Measurements from ENCODE around the gene PRICKLE2. TPM values are rescaled to one million over a fixed set of nuclear protein-coding genes. Genes with fewer than 3 reads are reported as not detected.

PRICKLE2 gene
- total and polyA plus RNA-seq, 4 donors: 0.89 to 8.0 (median 3.2) TPM

- TF ChIP-seq TAF1 (conservative IDR thresholded peaks at IDR 0.05): no peak
- no peak for TF ChIP-seq JUND (IDR thresholded peaks at IDR 0.05)
- no peak for TF ChIP-seq NR2F2 (IDR thresholded peaks at IDR 0.05)
- no peak for TF ChIP-seq FOXA1 (IDR thresholded peaks at IDR 0.05)
- TF ChIP-seq ATF3 (IDR thresholded peaks at IDR 0.05): no peak
- no peak for TF ChIP-seq FOXA2 (IDR thresholded peaks at IDR 0.05)
- TF ChIP-seq CTCF (IDR thresholded peaks at IDR 0.05; ENCODE audit: low read depth, low read length, missing input control): no peak
- TF ChIP-seq REST (IDR thresholded peaks at IDR 0.05): no peak
- TF ChIP-seq RAD21 (IDR thresholded peaks at IDR 0.05): no peak
- no peak for TF ChIP-seq YY1 (IDR thresholded peaks at IDR 0.05)
- no peak for TF ChIP-seq HNF4A (conservative IDR thresholded peaks at IDR 0.05)
- Histone ChIP-seq H3K9ac (ENCODE audit: low read depth in 1 of 2, low read length in 2 of 2) (no peak overlapping the region), H3K27ac (ENCODE audit: low read depth in 1 of 2, low read length in 2 of 2) (no peak overlapping the region), H3K9me3 (ENCODE audit: control insufficient read depth in 4 of 4, low read length in 3 of 4) (no peaks in the 10 kb centered on the region), H3K27me3 (ENCODE audit: control insufficient read depth in 4 of 4, insufficient read depth in 4 of 4, low read length in 3 of 4) (no peaks in the 10 kb centered on the region), H3K4me3 (ENCODE audit: low read depth in 1 of 3, low read length in 3 of 3) (no peak overlapping the region), H3K36me3 (ENCODE audit: control insufficient read depth in 4 of 4, insufficient read depth in 3 of 4, low read depth in 1 of 4, low read length in 3 of 4) (no peaks in the 10 kb centered on the region), H3K4me1 (ENCODE audit: control insufficient read depth in 4 of 4, insufficient read depth in 4 of 4, low read length in 3 of 4) (no peaks in the 10 kb centered on the region)
- DNase-seq (ENCODE audit: low spot score): no peak
- WGBS: 81% methylated on average over 3 of the region's 3 CpGs
These were observed 126.6 kb downstream of the PRICKLE2 start for GRCh38 chr3:64098670-64099069.

- Histone ChIP-seq H3K36me3 (ENCODE audit: control insufficient read depth in 4 of 4, insufficient read depth in 3 of 4, low read depth in 1 of 4, low read length in 3 of 4) (no peaks in the 10 kb centered on the region), H3K4me1 (ENCODE audit: control insufficient read depth in 4 of 4, insufficient read depth in 4 of 4, low read length in 3 of 4) (no peaks in the 10 kb centered on the region), H3K9me3 (ENCODE audit: control insufficient read depth in 4 of 4, low read length in 3 of 4) (no peaks in the 10 kb centered on the region), H3K27me3 (ENCODE audit: control insufficient read depth in 4 of 4, insufficient read depth in 4 of 4, low read length in 3 of 4) (no peaks in the 10 kb centered on the region), H3K9ac (ENCODE audit: low read depth in 1 of 2, low read length in 2 of 2) (no peak overlapping the region), H3K27ac (ENCODE audit: low read depth in 1 of 2, low read length in 2 of 2) (no peak overlapping the region), H3K4me3 (ENCODE audit: low read depth in 1 of 3, low read length in 3 of 3) (no peak overlapping the region)
- DNase-seq (ENCODE audit: low spot score): no peak
- no peak for TF ChIP-seq SP1 (IDR thresholded peaks at IDR 0.05)
- TF ChIP-seq MAX (IDR thresholded peaks at IDR 0.05): no peak
- TF ChIP-seq CTCF (IDR thresholded peaks at IDR 0.05; ENCODE audit: low read depth, low read length, missing input control): no peak
- no peak for TF ChIP-seq FOXA2 (IDR thresholded peaks at IDR 0.05)
- no peak for TF ChIP-seq YY1 (IDR thresholded peaks at IDR 0.05)
- TF ChIP-seq JUND (IDR thresholded peaks at IDR 0.05): no peak
- no peak for TF ChIP-seq HNF4G (IDR thresholded peaks at IDR 0.05)
- no peak for TF ChIP-seq RAD21 (IDR thresholded peaks at IDR 0.05)
- TF ChIP-seq REST (IDR thresholded peaks at IDR 0.05): no peak
- no peak for TF ChIP-seq GABPA (IDR thresholded peaks at IDR 0.05 in 1 of 2, conservative IDR thresholded peaks at IDR 0.05 in 1 of 2)
- no peak for TF ChIP-seq RXRA (IDR thresholded peaks at IDR 0.05)
- TF ChIP-seq ZBTB33 (IDR thresholded peaks at IDR 0.05): no peak
- WGBS: 87% methylated on average over 5 of the region's 5 CpGs
These were observed 127.3 kb downstream of the PRICKLE2 start for GRCh38 chr3:64097920-64098319.

All from liver (tissue), 9 donors.